Lower leg skin (tissue), 4 donors: ENCODE results near the gene LAD1. TPM values are rescaled to one million over a fixed set of nuclear protein-coding genes. Genes with fewer than 3 reads are reported as not detected.

ENCODE experiments used
- DNase-seq, 2 donors: peaks; one replicate each; pipeline ENCODE4 v3.0.0-alpha.2; 2019; ENCODE audit warnings: low spot score in 2 of 2
- H3K4me3 ChIP-seq: fragments of 200-600 bp; sonication (generic); 2 replicates; pipeline ENCODE4 v1.5.1; 2017; ENCODE audit warnings: mild to moderate bottlenecking, low read depth; ENCODE audit not compliant: poor library complexity, severe bottlenecking
- POLR2A ChIP-seq, 2 donors: fragments of 450-650 bp; IDR thresholded peaks; one replicate each; pipeline ENCODE4 v1.6.1; 2016 to 2017; ENCODE audit warnings: antibody characterized with exemption in 2 of 2, mild to moderate bottlenecking in 1 of 2, moderate library complexity in 1 of 2
- WGBS, 2 donors: methylation state at CpG; one replicate each; pipeline ENCODE4 v1.1.5; 2018; 5-methylcytosine and 5-hydroxymethylcytosine counted together
- intact Hi-C: fragments of 100-400 bp; cut with DNase I; formaldehyde crosslinking; loops from one replicate; pipeline ENCODE4 v1.15.0; 2023; ENCODE audit warnings: low total_unique reads
- total RNA-seq, 4 donors: library from RNA; depleted of rRNA; stranded (reverse); fragments of >200 nt; gene quantifications; one replicate each; pipeline ENCODE4 v1.1.0, GENCODE V29; 2016
- TF ChIP-seq, protein P1 (sequence below), 3 donors: fragments of 450-650 bp; IDR thresholded peaks; one replicate each; pipeline ENCODE4 v1.5.1; 2016; ENCODE audit warnings: antibody characterized with exemption in 3 of 3, mild to moderate bottlenecking in 3 of 3, moderate library complexity in 2 of 3

The LAD1 gene
- total RNA-seq, 4 donors from 2014 or later: 271 to 336 (median 291) TPM

DNA sequence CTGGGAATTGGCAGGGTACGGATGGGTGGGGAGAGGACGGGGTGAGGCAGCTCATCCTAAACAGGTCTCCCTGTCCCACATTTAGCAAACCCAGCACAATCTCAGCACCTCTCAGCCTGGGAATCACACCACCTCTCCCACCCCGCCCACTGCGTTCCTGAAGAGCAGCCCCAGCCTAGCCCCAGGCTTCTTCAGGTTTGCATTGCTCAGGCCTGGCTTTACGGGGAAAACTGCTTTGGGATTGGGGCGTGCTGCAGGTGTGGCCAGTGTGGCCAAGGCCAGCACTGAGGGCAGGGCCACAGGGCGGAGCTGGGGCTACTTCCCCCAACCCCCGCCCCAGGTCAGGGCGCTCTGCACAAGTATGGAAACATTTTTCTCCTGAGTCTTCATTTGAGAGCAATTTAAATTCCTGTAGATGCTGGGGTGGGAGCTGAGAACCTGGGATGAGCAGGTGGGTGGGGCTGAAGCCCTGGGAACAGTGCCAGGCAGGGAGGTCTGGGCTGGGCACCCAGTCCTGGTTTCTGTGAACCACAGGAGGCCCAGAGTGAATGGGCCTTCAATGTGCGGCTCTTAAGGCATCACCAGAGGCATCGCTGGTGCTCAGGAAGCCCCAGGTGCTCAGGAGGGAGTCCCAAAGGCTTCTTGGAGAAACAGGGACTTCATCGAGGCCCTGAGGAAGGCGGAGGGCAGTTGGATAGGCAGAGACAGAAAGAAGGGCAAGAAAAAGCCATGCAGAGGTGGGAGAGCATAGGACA, 45.8 kb downstream of the LAD1 start:
- DNase-seq: no peak
- TF ChIP-seq, protein P1, sequence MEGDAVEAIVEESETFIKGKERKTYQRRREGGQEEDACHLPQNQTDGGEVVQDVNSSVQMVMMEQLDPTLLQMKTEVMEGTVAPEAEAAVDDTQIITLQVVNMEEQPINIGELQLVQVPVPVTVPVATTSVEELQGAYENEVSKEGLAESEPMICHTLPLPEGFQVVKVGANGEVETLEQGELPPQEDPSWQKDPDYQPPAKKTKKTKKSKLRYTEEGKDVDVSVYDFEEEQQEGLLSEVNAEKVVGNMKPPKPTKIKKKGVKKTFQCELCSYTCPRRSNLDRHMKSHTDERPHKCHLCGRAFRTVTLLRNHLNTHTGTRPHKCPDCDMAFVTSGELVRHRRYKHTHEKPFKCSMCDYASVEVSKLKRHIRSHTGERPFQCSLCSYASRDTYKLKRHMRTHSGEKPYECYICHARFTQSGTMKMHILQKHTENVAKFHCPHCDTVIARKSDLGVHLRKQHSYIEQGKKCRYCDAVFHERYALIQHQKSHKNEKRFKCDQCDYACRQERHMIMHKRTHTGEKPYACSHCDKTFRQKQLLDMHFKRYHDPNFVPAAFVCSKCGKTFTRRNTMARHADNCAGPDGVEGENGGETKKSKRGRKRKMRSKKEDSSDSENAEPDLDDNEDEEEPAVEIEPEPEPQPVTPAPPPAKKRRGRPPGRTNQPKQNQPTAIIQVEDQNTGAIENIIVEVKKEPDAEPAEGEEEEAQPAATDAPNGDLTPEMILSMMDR (IDR thresholded peaks at IDR 0.05): no peak
- no peak for TF ChIP-seq POLR2A (IDR thresholded peaks at IDR 0.05)
- WGBS, 2 donors: 55 to 67% methylated on average over 13 of the region's 13 CpGs
- intact Hi-C loops: no loop called here
- H3K4me3 ChIP-seq: no peak overlapping the region

DNA sequence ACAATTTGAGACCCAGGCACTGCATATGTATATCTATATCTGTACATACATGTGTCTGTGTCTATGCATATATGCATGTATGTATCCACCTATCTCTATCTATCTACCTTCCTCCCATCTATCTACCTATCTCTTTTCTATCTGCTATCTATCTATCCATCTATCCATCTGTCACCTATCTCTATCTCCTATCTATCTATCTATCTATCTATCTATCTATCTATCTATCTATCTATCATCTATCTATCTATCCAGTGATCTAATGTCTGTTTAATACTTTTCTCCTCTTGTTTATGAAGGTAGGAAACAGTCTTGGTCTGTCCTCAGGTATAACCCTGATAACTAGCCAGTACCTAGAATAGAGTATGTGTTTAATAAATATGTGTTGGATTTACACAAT, 47.5 kb downstream of the LAD1 start:
- no peak overlapping the region for H3K4me3 ChIP-seq
- intact Hi-C loops: no loop called here
- TF ChIP-seq POLR2A (IDR thresholded peaks at IDR 0.05): no peak
- TF ChIP-seq, protein P1 (IDR thresholded peaks at IDR 0.05): no peak
- no peak for DNase-seq

DNA sequence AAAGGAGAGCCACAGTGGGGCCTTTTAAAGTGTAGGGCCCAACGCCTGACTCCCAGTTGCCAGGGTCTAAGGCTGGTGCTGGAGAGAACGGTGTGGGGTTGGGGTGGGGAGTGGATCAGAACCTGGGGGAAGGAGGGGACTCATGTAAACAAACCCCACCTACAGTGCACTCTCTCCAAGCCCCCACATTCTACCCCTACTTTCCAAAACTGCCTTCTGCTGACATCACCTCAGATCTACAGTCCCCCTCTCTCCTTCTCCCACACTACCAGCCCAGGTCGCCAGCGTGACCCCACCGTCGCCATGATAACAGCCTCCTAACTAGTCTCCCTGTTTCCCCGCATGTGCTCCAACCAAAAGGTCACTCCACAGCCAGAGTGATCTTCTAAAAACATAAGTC, 48.2 kb downstream of the LAD1 start:
- intact Hi-C loops: no loop called here
- 81 to 85% methylated on average over 7 of the region's 7 CpGs for WGBS, 2 donors
- no peak for DNase-seq
- H3K4me3 ChIP-seq: no peak overlapping the region
- TF ChIP-seq, protein P1 (IDR thresholded peaks at IDR 0.05): no peak
- TF ChIP-seq POLR2A (IDR thresholded peaks at IDR 0.05): no peak

DNA sequence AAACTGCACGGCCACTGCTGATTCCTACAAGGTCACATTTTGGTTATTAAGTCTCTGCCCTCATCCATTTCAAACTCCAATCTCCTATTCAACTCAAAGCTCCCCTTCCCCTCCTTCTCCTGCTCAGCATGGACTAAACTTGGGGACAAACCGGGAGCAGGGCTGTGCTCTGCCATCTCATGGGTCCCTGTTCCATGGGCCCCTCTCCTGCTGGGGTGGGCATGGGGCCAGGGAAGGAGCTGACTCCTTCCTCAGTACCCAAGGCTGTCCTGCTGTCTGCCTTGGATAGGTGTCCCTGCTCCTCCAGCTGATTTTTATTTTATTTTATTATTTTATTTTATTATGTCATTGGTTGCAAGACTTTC, 48.8 kb downstream of the LAD1 start:
- DNase-seq: no peak
- TF ChIP-seq, protein P1 (IDR thresholded peaks at IDR 0.05): no peak
- no peak for TF ChIP-seq POLR2A (IDR thresholded peaks at IDR 0.05)
- intact Hi-C loops: no loop called here
- 75 to 77% methylated on average over 2 of the region's 2 CpGs for WGBS, 2 donors
- no peak overlapping the region for H3K4me3 ChIP-seq

DNA sequence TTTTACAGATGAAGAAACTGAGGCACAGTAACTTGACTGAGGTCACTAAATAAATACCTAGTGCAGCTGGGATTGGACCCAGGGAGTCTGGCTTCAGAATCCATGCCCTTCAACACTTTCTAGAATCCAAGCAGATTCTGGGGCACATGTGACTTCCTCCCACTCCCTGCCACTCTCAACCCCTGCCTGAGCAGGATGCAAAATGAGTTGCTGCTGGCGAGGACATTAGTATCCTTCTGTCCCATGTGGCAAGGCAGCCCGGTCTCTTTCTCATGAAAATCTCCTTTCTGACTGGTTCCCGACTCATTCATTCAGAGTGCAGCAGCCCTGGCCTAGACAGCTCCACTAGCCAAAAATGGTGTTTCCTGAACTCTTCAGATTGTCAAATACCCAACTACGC, 50.0 kb downstream of the LAD1 start:
- 87 to 88% methylated on average over 4 of the region's 4 CpGs for WGBS, 2 donors
- DNase-seq: no peak

More for the DNA sequence above, 50.0 kb downstream of the LAD1 start:
- no peak overlapping the region for H3K4me3 ChIP-seq
- intact Hi-C loops: no loop called here
- TF ChIP-seq POLR2A (IDR thresholded peaks at IDR 0.05): no peak
- TF ChIP-seq, protein P1 (IDR thresholded peaks at IDR 0.05): no peak
